Left lung (tissue), 10 donors: ENCODE results near the gene FBXW9. TPM values are rescaled to one million over a fixed set of nuclear protein-coding genes. Genes with fewer than 3 reads are reported as not detected.

Experiments
- ATAC-seq: fragments of 200-7000 bp; cut with Tn5 transposase; one replicate; pipeline ENCODE4 v1.9.1; 2020; ENCODE audit warnings: moderate library complexity
- DNase-seq, 4 donors: peaks; one replicate each; pipeline ENCODE4 v3.0.0-alpha.2; 2013 to 2020
- H3K27ac ChIP-seq, 2 donors: fragments of 200-600 bp; sonication (generic) in 1 of 2; one replicate each; pipeline versions ENCODE4 v1.5.0 to v1.8.0; 2020 to 2021
- H3K27me3 ChIP-seq, 2 donors: fragments of 200-600 bp; sonication (generic) in 1 of 2; one replicate each; pipeline versions ENCODE4 v1.5.0 to v1.8.0; 2020 to 2021
- H3K36me3 ChIP-seq, 2 donors: fragments of 200-600 bp; sonication (generic) in 1 of 2; one replicate each; pipeline versions ENCODE4 v1.5.0 to v1.8.0; 2020 to 2021
- H3K4me1 ChIP-seq, 2 donors: fragments of 200-600 bp; one replicate each; pipeline ENCODE4 v1.8.0; 2021
- H3K4me3 ChIP-seq, 2 donors: fragments of 200-600 bp; sonication (generic) in 1 of 2; one replicate each; pipeline versions ENCODE4 v1.5.0 to v1.8.0; 2020 to 2021; ENCODE audit warnings: mild to moderate bottlenecking in 1 of 2
- H3K9me3 ChIP-seq, 2 donors: fragments of 200-600 bp; sonication (generic) in 1 of 2; one replicate each; pipeline versions ENCODE4 v1.5.0 to v1.8.0; 2020 to 2021
- intact Hi-C, 2 donors: fragments of 100-400 bp; cut with DNase I; formaldehyde crosslinking; loops; one replicate each; pipeline versions ENCODE4 v1.11.2 to v1.14.2; 2022
- polyA plus RNA-seq, 6 donors: library from polyadenylated mRNA; unstranded; fragments of 120-200 nt; gene quantifications; one replicate each; pipeline ENCODE4 v1.2.1, GENCODE V29; 2013; ENCODE audit not compliant: insufficient read length in 6 of 6
- total RNA-seq, 2 donors: library from RNA; stranded (reverse); fragmentation: NEBNext Ultra II Directional; extraction: Animal tissue kit (Norgen Biotek cat#: 25700); gene quantifications; one replicate each; pipeline ENCODE4 v1.2.1, GENCODE V29; 2021
- TF ChIP-seq, protein P1 (sequence below), 2 donors: fragments of 200-600 bp; sonication (generic) in 1 of 2; IDR thresholded peaks; one replicate each; pipeline versions ENCODE4 v1.5.0 to v1.8.0; 2021; ENCODE audit warnings: antibody characterized with exemption in 2 of 2
- donor health status: DM: no; HTN: yes; CAD: no.
- donor health status: DM: no; HTN: no; CAD: no.

Gene FBXW9
- total and polyA plus RNA-seq, 8 donors: 6.0 to 13.1 (median 10.5) TPM

DNA sequence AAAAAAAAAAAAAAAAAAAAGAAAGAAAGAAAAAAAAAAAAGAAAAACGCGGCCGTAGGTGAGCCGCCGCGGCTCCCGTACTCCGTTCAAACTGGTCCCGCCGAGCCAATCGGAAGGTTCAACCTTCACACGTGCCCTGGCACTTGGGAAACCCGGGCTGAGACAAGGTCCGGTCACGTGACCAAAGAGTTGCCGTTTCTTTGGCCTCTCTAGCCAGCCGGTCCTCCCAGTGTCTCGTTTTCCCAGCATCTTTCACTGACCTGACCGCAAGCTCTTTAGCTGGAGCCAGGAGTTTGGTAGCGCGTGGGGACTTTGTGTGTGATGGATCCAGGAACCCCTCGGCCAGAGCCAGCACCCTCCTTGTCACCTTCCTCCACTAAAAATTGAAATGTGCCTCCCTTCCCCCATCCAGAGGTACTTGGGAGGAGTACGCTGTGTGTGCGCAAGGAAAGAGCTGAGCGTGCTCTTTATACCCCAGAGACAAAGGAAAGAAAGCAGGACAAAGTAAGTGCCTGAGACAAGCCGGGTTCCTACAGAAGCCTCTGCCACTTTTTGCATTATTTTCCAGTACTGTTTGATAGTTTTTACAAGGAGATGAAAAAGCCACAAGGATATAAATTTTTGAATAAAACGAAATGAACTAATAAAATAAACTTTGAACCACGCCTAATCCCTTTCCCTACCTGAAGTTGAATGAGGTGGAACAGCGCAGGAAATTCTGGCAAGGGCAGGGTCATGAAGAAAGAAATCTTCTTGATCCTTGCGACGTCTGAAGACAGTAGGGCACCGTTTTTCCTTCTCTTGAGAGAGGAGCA is 26.3 kb upstream of the FBXW9 start:
- Histone ChIP-seq H3K9me3 (no peaks in the 10 kb centered on the region), H3K27ac (peak overlapping the region; percentile 79 to 89), H3K27me3 (no peaks in the 10 kb centered on the region), H3K4me3 (peak overlapping the region; percentile 44 to 63), H3K36me3 (peaks cover 0 to 17% of the 10 kb centered on the region in 2 donors), H3K4me1 (peaks cover 11 to 40% of the 10 kb centered on the region in 2 donors)
- TF ChIP-seq, protein P1, sequence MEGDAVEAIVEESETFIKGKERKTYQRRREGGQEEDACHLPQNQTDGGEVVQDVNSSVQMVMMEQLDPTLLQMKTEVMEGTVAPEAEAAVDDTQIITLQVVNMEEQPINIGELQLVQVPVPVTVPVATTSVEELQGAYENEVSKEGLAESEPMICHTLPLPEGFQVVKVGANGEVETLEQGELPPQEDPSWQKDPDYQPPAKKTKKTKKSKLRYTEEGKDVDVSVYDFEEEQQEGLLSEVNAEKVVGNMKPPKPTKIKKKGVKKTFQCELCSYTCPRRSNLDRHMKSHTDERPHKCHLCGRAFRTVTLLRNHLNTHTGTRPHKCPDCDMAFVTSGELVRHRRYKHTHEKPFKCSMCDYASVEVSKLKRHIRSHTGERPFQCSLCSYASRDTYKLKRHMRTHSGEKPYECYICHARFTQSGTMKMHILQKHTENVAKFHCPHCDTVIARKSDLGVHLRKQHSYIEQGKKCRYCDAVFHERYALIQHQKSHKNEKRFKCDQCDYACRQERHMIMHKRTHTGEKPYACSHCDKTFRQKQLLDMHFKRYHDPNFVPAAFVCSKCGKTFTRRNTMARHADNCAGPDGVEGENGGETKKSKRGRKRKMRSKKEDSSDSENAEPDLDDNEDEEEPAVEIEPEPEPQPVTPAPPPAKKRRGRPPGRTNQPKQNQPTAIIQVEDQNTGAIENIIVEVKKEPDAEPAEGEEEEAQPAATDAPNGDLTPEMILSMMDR (IDR thresholded peaks at IDR 0.05): no peak
- DNase-seq (peak; percentile 94 to 99 (median 97)), ATAC-seq (peak; percentile 91)
- intact Hi-C loops: no loop called here

DNA sequence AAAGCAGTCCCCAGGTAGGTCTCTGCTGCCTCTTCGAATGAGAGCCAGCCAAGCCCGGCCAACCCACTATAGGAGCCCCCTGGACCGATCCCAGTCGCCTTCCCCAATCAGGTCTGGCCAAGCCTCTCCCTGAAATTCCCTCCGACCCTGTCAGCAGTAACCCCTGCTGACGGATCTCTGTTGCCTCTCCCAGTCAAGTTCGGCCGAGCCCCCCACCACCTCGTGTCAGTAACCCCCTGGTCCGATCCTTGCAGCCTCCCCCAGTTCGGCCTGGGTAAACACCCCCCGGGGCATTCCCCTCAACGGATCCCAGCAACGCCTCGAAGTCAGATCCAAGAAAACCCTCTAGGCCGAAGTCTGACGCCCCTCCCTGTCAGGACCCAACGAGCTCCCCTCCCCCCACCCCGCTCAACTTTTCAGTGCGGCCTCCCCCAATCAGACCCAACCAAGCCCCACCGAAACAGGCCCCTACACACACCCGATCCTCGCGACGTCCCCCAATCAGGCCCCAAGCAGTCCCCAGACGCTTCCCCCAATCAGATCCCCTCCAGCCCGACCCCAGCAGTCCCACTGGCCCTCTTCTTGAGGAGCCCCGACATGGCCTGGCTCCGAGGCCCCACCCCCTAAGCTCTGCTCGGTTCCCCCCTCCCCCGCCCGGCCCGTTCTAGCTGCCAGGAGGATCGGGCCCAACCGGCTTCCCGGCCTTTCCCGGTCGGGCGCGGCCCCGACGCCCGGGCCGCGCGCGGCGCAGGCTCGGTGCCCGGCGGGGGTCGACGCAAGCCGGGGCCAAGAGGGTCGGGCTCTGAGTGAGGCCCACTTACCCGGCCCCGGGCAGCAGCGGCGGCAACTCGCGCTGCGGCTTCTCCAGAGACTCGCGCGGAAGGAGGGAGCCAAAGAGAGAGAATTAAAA is 25.5 kb upstream of the FBXW9 start:
- H3K9me3 ChIP-seq: no peaks in the 10 kb centered on the region
- DNase-seq (peak; percentile 56 to 87 (median 78)), ATAC-seq (peak; percentile 43)
- peaks cover 11 to 40% of the 10 kb centered on the region in 2 donors for H3K4me1 ChIP-seq
- peak overlapping the region; percentile 44 to 63 for H3K4me3 ChIP-seq
- intact Hi-C loops: no loop called here
- TF ChIP-seq, protein P1 (IDR thresholded peaks at IDR 0.05): no peak
- H3K27me3 ChIP-seq: no peaks in the 10 kb centered on the region
- peaks cover 0 to 23% of the 10 kb centered on the region in 2 donors for H3K36me3 ChIP-seq
- H3K27ac ChIP-seq: peak overlapping the region; percentile 79 to 89

DNA sequence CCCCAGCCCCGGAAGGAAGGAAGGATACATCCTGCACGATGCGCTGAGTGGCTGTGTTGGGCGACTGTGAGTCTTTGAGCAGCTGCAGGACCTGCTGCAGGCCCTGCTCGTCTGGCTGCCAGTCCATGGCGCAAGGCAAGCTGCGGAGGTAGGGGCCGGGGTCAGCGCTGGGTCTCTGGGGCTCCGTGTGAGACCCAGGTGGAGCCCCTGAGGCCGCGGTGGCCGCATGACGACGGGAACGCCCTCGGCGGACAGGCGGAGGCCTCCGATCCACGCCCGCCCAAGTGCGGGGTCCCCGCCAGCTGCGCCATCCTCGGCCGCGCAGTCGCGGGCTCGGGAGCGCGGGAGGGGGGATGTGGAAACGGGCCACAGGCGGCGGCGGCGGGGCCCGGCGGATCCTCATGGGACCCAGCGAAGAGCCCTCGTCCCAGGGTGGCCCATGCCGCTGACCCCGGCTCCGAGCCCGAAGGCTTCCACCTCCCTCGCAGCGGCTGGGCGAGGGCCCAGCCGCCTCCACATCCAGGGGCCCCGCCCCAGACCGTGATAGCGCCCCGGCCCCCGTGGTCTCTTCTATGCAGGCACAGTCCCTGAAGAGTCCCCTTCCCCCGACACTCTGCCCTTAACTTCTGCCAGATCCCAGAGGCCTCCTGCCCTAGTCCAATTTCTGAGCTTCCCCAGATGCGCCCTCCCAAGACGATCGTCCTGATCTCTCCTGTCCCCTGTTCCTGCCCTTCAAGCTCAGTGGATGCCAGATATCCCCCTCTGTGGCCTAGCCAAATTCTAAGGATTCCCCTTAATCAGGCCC is 24.6 kb upstream of the FBXW9 start:
- Histone ChIP-seq H3K27me3 (no peaks in the 10 kb centered on the region), H3K27ac (peak overlapping the region; percentile 79 to 89), H3K4me1 (peaks cover 11 to 40% of the 10 kb centered on the region in 2 donors), H3K36me3 (peaks cover 0 to 31% of the 10 kb centered on the region in 2 donors), H3K4me3 (peak overlapping the region; percentile 44 to 63), H3K9me3 (no peaks in the 10 kb centered on the region)
- DNase-seq: peak in 2 of 4 donors; percentile 13 to 83
- intact Hi-C loops: no loop called here
- TF ChIP-seq, protein P1 (IDR thresholded peaks at IDR 0.05): no peak
- ATAC-seq: peak; percentile 11

DNA sequence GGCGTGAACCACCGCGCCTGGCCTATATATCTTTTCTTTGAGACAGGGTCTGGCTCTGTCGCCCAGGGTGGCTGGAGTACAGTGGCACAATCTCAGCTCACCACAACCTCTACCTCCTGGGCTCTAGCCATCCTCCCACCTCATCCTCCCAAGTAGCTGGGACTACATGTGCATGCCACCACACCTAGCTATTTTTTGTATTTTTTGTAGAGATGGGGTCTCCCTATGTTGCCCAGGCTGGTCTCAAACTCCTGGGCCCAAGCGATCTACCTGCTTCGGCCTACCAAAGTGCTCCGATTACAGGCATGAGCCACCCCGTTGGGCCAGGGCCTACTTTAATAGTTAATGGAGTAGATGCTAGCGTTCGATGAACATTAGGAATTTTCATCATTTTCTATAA is 23.9 kb upstream of the FBXW9 start:
- no peak for DNase-seq
- no peaks in the 10 kb centered on the region for H3K9me3 ChIP-seq
- H3K27ac ChIP-seq: no peak overlapping the region

More for the DNA sequence above, 23.9 kb upstream of the FBXW9 start:
- peak overlapping the region; percentile 44 to 63 for H3K4me3 ChIP-seq
- H3K27me3 ChIP-seq: no peaks in the 10 kb centered on the region
- H3K36me3 ChIP-seq: peaks cover 0 to 39% of the 10 kb centered on the region in 2 donors
- no peak for ATAC-seq
- TF ChIP-seq, protein P1 (IDR thresholded peaks at IDR 0.05): no peak
- intact Hi-C loops: no loop called here
- peaks cover 11 to 40% of the 10 kb centered on the region in 2 donors for H3K4me1 ChIP-seq
